Right cardiac atrium (tissue), 5 donors: ENCODE measurements around the gene FER1L5. TPM values are rescaled to one million over a fixed set of nuclear protein-coding genes. Genes with fewer than 3 reads are reported as not detected.
A peak's percentile ranks its signal among the peaks of the same experiment; 100 is the strongest.
"Not testable (repeated sequence)": the region's sequence is repeated elsewhere in the genome, so short reads cannot be mapped to it uniquely, and the experiment has no call there.

Experiments used
- ATAC-seq, 2 donors: fragments of 200-7000 bp; cut with Tn5 transposase; one replicate each; pipeline versions ENCODE4 v1.8.0 to v1.9.1; 2020; ENCODE audit warnings: moderate library complexity in 2 of 2, mild to moderate bottlenecking in 1 of 2
- DNase-seq, 3 donors: peaks; one replicate each; pipeline ENCODE4 v3.0.0-alpha.2; 2020
- H3K27ac ChIP-seq: one replicate; pipeline ENCODE4 v1.5.1; 2013; ENCODE audit warnings: mild to moderate bottlenecking, low read length, control low read depth, moderate library complexity
- H3K27me3 ChIP-seq: one replicate; pipeline ENCODE4 v1.6.1; 2013; ENCODE audit not compliant: control insufficient read depth, insufficient read depth
- H3K4me1 ChIP-seq: one replicate; pipeline ENCODE4 v1.6.1; 2013; ENCODE audit warnings: low read length; ENCODE audit not compliant: control insufficient read depth, insufficient read depth
- H3K4me3 ChIP-seq: one replicate; pipeline ENCODE4 v1.5.1; 2013; ENCODE audit warnings: low read length, control low read depth
- H3K9me3 ChIP-seq: one replicate; pipeline ENCODE4 v1.6.1; 2013; ENCODE audit warnings: low read length; ENCODE audit not compliant: control insufficient read depth
- WGBS: extraction: QIAGEN DNeasy Blood & Tissue Kit; methylation state at CpG from one replicate; pipeline ENCODE4 v1.1.7; 2013; 5-methylcytosine and 5-hydroxymethylcytosine counted together
- intact Hi-C, 4 donors: fragments of 100-400 bp; cut with DNase I; formaldehyde crosslinking; loops; one replicate each; pipeline versions ENCODE4 v1.11.0 to v1.14.0; 2022 to 2023
- polyA plus RNA-seq: library from polyadenylated mRNA; stranded (reverse); fragments of 200-250 nt; gene quantifications from one replicate; pipeline ENCODE4 v1.2.3, GENCODE V29; 2013
- total RNA-seq, 4 donors: library from RNA; stranded (reverse); fragmentation: NEBNext Ultra II Directional; extraction: Animal tissue kit (Norgen Biotek cat#: 25700); gene quantifications; one replicate each; pipeline ENCODE4 v1.2.1, GENCODE V29; 2021
- donor health status: healthy with polysubstance abuse.
- donor health status: DM: no; HTN: yes; CAD: no.
- donor health status: DM: no; HTN: no; CAD: no.
- donor health status: DM: no; HTN: yes; CAD: no; lungs with severe emphysema.
- donor health status: DM: yes; HTN: yes; CAD: no.

Gene FER1L5
- total and polyA plus RNA-seq, 5 donors = 0.05 to 0.17 (median 0.13) TPM; not detected in 1

GRCh38 chr2:96662360-96662759 lies 19.8 kb downstream of the FER1L5 start:
- Histone ChIP-seq H3K4me1 (peaks cover 2% of the 10 kb centered on the region), H3K4me3 (no peak overlapping the region), H3K9me3 (no peaks in the 10 kb centered on the region), H3K27me3 (no peaks in the 10 kb centered on the region), H3K27ac (no peak overlapping the region)
- intact Hi-C loops = no loop called here
- WGBS = 90% methylated on average over 9 of the region's 9 CpGs
- ATAC-seq (no peak), DNase-seq (no peak)

- Histone ChIP-seq H3K4me1 (peaks cover 2% of the 10 kb centered on the region), H3K27me3 (no peaks in the 10 kb centered on the region), H3K4me3 (no peak overlapping the region), H3K27ac (no peak overlapping the region), H3K9me3 (no peaks in the 10 kb centered on the region)
- DNase-seq = no peak
- ATAC-seq = no peak
- intact Hi-C loops = no loop called here
- WGBS = 86% methylated on average over 5 of the region's 5 CpGs
Measured at GRCh38 chr2:96663177-96663576, 20.6 kb downstream of the FER1L5 start.

GRCh38 chr2:96663829-96664228 lies 21.3 kb downstream of the FER1L5 start:
- no peak overlapping the region for H3K27ac ChIP-seq
- intact Hi-C loops = no loop called here
- no peaks in the 10 kb centered on the region for H3K27me3 ChIP-seq
- H3K4me1 ChIP-seq = peaks cover 2% of the 10 kb centered on the region
- WGBS = 78% methylated on average over 7 of the region's 7 CpGs
- no peaks in the 10 kb centered on the region for H3K9me3 ChIP-seq
- H3K4me3 ChIP-seq = no peak overlapping the region
- ATAC-seq (no peak), DNase-seq (no peak)

GRCh38 chr2:96664366-96664925 lies 21.9 kb downstream of the FER1L5 start:
- WGBS = 88% methylated on average over 3 of the region's 3 CpGs
- ATAC-seq = no peak

GRCh38 chr2:96665083-96665569 lies 22.6 kb downstream of the FER1L5 start:
- peak; percentile 82 to 87 for ATAC-seq
- no peak overlapping the region for H3K4me3 ChIP-seq
- H3K27me3 ChIP-seq = no peaks in the 10 kb centered on the region
- H3K4me1 ChIP-seq = peaks cover 2% of the 10 kb centered on the region
- WGBS = 53% methylated on average over 3 of the region's 3 CpGs
- peak in 2 of 3 donors; percentile 37 to 62 for DNase-seq
- peak overlapping the region; percentile 69 for H3K27ac ChIP-seq
- intact Hi-C loops = no loop called here
- H3K9me3 ChIP-seq = no peaks in the 10 kb centered on the region

More at GRCh38 chr2:96664366-96664925, 21.9 kb downstream of the FER1L5 start:
- Histone ChIP-seq H3K27me3 (no peaks in the 10 kb centered on the region), H3K27ac (no peak overlapping the region), H3K4me1 (peaks cover 2% of the 10 kb centered on the region), H3K9me3 (no peaks in the 10 kb centered on the region), H3K4me3 (no peak overlapping the region)
- no peak for DNase-seq
- intact Hi-C loops = no loop called here

- intact Hi-C loops, H3K27me3 ChIP-seq, ATAC-seq, H3K27ac ChIP-seq, H3K4me1 ChIP-seq, DNase-seq, H3K9me3 ChIP-seq, H3K4me3 ChIP-seq: not testable (repeated sequence)
- WGBS = 97% methylated on average over 3 of the region's 3 CpGs
Measured at GRCh38 chr2:96665717-96666116, 23.2 kb downstream of the FER1L5 start.

GRCh38 chr2:96668771-96669170 lies 26.2 kb downstream of the FER1L5 start:
- no peak for ATAC-seq
- no peak for DNase-seq
- 75% methylated on average over 11 of the region's 11 CpGs for WGBS

GRCh38 chr2:96669539-96670215 lies 27.1 kb downstream of the FER1L5 start:
- Histone ChIP-seq H3K9me3 (no peaks in the 10 kb centered on the region), H3K27ac (no peak overlapping the region), H3K4me3 (no peak overlapping the region), H3K27me3 (no peaks in the 10 kb centered on the region), H3K4me1 (peaks cover 2% of the 10 kb centered on the region)
- intact Hi-C loops = no loop called here
- no peak for ATAC-seq
- no peak for DNase-seq
- WGBS = 86% methylated on average over 15 of the region's 15 CpGs

More at GRCh38 chr2:96668771-96669170, 26.2 kb downstream of the FER1L5 start:
- Histone ChIP-seq H3K4me3 (no peak overlapping the region), H3K9me3 (no peaks in the 10 kb centered on the region), H3K27ac (no peak overlapping the region), H3K4me1 (peaks cover 2% of the 10 kb centered on the region), H3K27me3 (no peaks in the 10 kb centered on the region)
- intact Hi-C loops = no loop called here

- no peaks in the 10 kb centered on the region for H3K4me1 ChIP-seq
- ATAC-seq (peak; percentile 67 to 82), DNase-seq (peak in 2 of 3 donors; percentile 43 to 79)
- H3K9me3 ChIP-seq = no peaks in the 10 kb centered on the region
- H3K27ac ChIP-seq = no peak overlapping the region
- H3K4me3 ChIP-seq = no peak overlapping the region
- WGBS = 32% methylated on average over 9 of the region's 9 CpGs
- no peaks in the 10 kb centered on the region for H3K27me3 ChIP-seq
- intact Hi-C loops = no loop called here
Measured at GRCh38 chr2:96679848-96680247, 37.3 kb downstream of the FER1L5 start.

- H3K27me3 ChIP-seq = no peaks in the 10 kb centered on the region
- no peak for ATAC-seq
- H3K9me3 ChIP-seq = no peaks in the 10 kb centered on the region
- H3K4me3 ChIP-seq = no peak overlapping the region
- intact Hi-C loops = no loop called here
- no peak overlapping the region for H3K27ac ChIP-seq
- WGBS = 81% methylated on average over 5 of the region's 5 CpGs
- no peak for DNase-seq
- H3K4me1 ChIP-seq = no peaks in the 10 kb centered on the region
Measured at GRCh38 chr2:96680561-96681141, 38.1 kb downstream of the FER1L5 start.

- DNase-seq = no peak
- intact Hi-C loops = no loop called here
- Histone ChIP-seq H3K4me1 (no peaks in the 10 kb centered on the region), H3K27ac (no peak overlapping the region), H3K9me3 (no peaks in the 10 kb centered on the region), H3K27me3 (no peaks in the 10 kb centered on the region), H3K4me3 (no peak overlapping the region)
- WGBS = 93% methylated on average over 4 of the region's 4 CpGs
- ATAC-seq = no peak
Measured at GRCh38 chr2:96681540-96681939, 39.0 kb downstream of the FER1L5 start.
